Activated CD4-positive, alpha-beta T cell treated with anti-CD3 and anti-CD28 coated beads, Interleukin-2, amount 50 U/mL, for 24 hours (primary cell): ENCODE measurements around the gene ARHGEF35.
"Not testable (repeated sequence)": the region's sequence is repeated elsewhere in the genome, so short reads cannot be mapped to it uniquely, and the experiment has no call there.

Experiments
- DNase-seq, 2 donors: peaks; one replicate each; pipeline ENCODE4 v3.0.0-alpha.2; 2020; ENCODE audit warnings: low read depth in 1 of 2, low spot score in 1 of 2

Gene ARHGEF35

DNA sequence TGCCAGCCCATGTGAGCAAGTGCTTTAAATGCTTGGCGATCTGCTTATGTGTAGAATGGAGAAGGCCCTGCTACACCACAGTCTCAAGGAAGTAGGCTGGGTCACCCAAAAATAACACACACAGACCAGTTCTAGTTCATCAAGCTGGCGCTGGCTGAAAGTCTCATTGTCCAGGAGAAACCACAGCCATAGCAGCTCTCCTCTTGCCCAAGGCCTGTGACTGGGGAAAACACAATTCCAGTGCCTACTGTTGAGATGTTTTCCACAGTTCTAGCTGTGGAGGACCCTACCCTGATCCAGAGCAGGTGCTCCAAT is 16.5 kb downstream of the ARHGEF35 start:
- DNase-seq: not testable (repeated sequence)

DNA sequence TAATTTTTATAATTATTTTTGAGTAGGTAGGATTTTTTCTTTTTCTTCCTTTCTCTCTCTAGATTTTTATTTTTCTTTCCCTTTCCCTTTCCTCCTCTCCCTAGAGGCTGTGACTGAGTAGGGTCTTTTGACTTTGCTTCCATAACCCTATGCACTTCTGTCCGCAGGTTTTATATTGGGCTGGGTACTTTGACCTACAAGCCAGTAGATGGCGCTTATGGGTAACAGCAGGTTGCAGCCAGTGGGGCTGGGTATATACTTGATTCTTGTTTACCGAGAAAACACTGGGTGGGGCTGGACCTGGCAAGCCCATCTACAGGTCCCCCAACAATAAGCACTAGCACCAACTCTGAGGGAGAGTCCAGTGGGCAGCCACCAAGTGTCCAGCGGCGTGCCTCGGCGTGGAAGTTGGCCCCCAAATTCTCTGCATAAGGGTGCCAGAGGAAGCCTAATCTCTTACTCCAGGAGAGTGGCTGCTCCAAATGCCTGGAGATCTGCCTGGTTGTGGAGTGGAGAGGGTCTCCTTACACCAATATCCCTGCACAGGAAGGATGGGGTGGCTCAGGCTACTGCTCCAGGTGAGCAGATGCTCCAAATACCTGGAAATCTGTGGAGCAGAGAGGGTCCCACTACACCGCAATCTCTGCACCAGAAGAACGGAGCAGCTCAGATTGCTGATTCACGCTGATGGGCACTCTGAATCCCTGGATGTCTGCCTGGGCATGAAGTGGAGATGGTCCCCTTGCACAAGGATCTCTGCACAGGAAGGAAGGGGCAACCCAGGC is 17.1 kb downstream of the ARHGEF35 start:
- peak in 1 of 2 donors; percentile 7 for DNase-seq

DNA sequence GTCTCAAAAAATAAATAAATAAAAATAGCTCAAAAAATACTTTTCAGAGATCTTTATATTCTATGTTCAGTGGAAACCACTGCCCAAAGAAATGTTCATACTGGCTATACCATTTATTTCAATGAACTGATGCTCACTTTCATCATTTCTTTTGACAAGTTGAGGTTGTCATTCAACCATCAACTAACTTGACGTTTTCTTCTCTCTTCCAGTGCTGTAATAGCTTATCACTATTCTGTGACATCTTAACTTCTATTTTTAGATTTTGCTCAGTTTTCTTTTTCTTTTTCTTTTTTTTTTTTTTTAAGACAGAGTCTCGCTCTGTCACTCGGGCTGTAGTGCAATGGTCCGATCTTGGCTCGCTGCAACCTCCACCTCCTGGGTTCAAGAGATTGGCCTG is 21.0 kb downstream of the ARHGEF35 start:
- no peak for DNase-seq

DNA sequence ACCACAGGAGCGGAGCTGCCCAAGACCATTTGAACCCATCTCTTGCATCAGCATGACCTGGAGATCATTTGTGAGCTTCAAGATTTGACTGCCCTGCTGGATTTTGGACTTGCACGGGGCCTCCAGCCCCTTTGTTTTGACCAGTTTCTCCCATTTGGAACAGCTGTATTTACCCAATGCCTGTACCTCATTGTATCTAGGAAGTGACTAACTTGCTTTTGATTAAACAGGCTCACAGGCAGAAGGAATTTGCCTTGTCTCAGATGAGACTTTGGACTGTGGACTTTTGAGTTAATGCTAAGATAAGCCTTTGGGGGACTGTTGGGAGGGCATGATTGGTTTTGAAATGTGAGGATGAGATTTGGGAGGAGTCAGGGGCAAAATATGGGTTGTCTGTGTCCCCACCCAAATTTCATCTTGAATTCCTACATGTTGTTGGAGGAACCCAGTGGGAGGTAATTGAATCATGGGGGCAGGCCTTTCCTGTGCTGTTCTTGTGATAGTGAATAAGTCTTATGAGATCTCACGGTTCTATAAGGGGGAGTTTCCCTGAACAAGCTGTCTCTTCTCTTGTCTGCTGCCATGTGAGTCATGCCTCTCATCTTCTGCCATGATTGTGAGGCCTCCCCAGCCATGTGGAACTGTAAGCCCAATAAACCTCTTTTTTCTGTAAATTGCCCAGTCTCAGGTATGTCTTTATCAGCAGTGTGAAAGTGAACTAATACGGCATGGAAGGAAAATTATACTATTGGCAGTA is 23.9 kb downstream of the ARHGEF35 start:
- DNase-seq: not testable (repeated sequence)

DNA sequence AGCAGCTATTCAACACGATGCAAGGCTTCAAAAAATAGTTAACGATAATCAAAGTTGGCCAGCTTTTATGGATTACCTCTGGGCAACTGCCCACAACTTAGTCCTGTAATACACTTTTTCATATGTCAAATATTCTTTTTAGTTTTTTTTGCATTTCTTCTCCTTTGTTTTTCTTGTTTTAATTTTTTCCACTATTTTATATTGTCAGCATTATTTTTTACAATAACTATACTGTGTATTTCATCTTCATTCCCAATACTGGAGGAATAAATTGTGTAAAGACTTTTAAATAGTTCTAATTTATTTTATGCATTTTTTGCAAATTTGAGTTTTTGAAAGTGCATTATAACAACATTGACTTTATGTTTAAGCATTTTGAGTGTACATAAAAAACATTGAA is 30.8 kb downstream of the ARHGEF35 start:
- no peak for DNase-seq

DNA sequence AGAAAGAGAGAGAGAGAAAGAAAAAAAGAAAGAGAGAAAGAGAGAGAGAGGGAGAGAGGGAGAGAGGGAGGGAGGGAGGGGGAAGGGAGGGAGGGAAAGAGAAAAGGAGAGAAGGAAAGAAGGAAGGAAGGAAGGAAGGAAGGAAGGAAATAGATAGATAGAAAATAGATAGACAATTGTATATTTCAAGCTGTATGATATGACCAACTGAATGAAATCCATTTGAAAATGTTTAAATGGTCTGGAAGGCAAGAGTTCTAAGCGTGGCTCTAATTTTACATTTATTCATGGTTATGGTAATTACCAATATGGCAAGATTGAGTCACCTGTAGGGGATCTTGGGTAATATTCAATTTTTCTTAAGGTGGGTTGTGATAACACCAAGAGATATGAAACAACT is 36.8 kb downstream of the ARHGEF35 start:
- no peak for DNase-seq

DNA sequence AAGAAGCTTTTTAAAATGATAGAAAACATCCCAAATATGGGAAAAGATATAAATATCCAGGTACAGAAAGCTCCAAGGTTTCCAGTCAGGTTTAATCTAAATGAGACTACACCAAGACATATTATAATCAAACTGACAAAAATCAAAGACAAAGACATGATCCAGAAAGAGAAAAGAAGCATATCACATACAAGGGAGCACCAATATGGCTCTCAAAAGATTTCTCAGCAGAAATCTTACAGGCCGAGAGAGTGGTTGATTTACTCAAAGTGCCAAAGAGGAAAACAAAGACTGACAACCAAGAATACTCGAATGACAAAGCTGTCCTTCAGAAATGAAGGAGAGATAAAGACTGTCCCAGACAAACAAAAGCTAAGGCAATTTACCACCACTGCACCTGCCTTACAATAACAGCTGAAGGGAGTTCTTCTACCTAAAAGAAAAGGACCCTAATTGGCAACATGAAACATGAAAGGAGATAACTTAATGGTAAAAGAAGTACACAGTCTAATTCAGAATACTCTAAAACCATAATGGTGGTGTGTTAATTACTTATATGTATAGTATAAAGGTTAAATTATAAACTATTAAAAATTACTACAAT is 47.3 kb downstream of the ARHGEF35 start:
- no peak for DNase-seq

DNA sequence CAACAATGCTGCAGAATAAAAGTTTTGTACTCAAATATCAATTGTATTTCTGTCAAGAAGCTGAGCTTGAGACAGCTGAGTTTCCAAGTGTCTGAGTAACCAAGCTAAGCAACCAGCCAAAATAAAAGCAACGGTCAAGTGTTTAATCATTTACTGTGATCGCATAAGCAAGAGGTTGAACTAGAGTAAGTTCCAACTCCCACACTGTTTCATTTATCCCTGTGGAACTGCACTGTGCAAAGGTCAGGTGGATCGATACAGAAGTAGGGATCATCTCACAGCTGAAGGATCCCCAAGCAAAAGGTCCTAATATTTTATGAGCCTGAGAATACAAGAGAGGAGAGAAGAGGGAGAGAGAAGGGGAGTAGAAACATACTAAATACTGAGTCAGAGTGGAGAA is 51.2 kb downstream of the ARHGEF35 start:
- DNase-seq: no peak

DNA sequence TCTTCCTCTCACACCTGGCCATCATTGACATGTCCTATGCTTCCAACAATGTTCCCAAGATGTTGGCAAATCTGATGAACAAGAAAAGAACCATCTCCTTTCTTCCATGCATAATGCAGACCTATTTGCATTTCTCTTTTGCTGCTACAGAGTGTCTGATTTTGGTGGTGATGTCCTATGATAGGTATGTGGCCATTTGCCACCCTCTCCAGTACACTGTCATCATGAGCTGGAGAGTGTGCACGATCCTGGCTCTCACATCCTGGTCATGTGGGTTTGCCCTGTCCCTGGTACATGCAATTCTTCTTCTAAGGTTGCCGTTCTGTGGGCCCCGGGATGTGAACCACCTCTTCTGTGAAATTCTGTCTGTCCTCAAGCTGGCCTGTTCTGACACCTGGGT is 53.4 kb downstream of the ARHGEF35 start:
- no peak for DNase-seq

DNA sequence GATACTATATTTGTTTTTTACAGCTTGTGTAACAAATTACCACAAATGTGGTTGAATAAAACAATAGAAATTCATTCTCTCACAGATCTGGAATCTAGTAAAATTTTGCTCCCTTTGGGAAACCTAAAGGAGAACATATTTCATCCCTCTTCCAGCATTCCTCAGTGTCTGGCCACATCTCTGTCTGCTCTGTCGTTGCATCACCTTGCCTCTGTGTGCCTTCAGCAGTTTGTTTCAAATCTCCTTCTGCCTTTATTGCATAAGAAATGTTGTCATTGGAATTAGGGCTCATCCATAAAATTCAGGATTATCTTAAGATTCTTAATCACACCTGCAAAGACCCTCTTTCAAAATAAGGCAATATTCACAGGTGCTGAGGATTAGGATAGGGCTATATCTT is 58.1 kb downstream of the ARHGEF35 start:
- no peak for DNase-seq
